Measurements from ENCODE around the gene TLR6. TPM values are rescaled to one million over a fixed set of nuclear protein-coding genes. Genes with fewer than 3 reads are reported as not detected.

Gene TLR6
- total RNA-seq, 1 donor from 2014 or later: 8.3 TPM

GRCh38 chr4:38800961-38801450, 55.6 kb downstream of the TLR6 start:
- no peak for TF ChIP-seq CTCF (IDR thresholded peaks at IDR 0.05)
- no peaks in the 10 kb centered on the region for H3K9me3 ChIP-seq
- no peak overlapping the region for H3K4me3 ChIP-seq
- H3K27ac ChIP-seq: no peak overlapping the region
- no peaks in the 10 kb centered on the region for H3K27me3 ChIP-seq
- peaks cover 0 to 5% of the 10 kb centered on the region in 2 donors for H3K36me3 ChIP-seq
- intact Hi-C loops (cut with DNase I): no loop called here
- DNase-seq (ENCODE audit: extremely low spot score in 2 of 2): no peak
- peaks cover 19% of the 10 kb centered on the region for H3K4me1 ChIP-seq

GRCh38 chr4:38800366-38800765, 56.3 kb downstream of the TLR6 start:
- Histone ChIP-seq H3K36me3 (peaks cover 0 to 5% of the 10 kb centered on the region in 2 donors), H3K4me3 (no peak overlapping the region), H3K27ac (no peak overlapping the region), H3K9me3 (no peaks in the 10 kb centered on the region), H3K27me3 (no peaks in the 10 kb centered on the region), H3K4me1 (peaks cover 13% of the 10 kb centered on the region)
- no peak for DNase-seq (ENCODE audit: extremely low spot score in 2 of 2)
- intact Hi-C loops (cut with DNase I): no loop called here
- TF ChIP-seq CTCF (IDR thresholded peaks at IDR 0.05) (no peak), POLR2AphosphoS5 (IDR thresholded peaks at IDR 0.05; ENCODE audit: insufficient read depth in 1 of 2, low read depth in 1 of 2) (no peak), POLR2A (IDR thresholded peaks at IDR 0.05) (no peak)

GRCh38 chr4:38795087-38795486, 61.5 kb downstream of the TLR6 start:
- intact Hi-C loops (cut with DNase I): no loop called here
- no peak for TF ChIP-seq POLR2A (IDR thresholded peaks at IDR 0.05)
- no peak for TF ChIP-seq CTCF (IDR thresholded peaks at IDR 0.05)
- TF ChIP-seq POLR2AphosphoS5 (IDR thresholded peaks at IDR 0.05; ENCODE audit: insufficient read depth in 1 of 2, low read depth in 1 of 2): no peak

GRCh38 chr4:38794051-38794450, 62.6 kb downstream of the TLR6 start:
- H3K36me3 ChIP-seq: peaks cover 0 to 5% of the 10 kb centered on the region in 2 donors
- no peak for TF ChIP-seq POLR2A (IDR thresholded peaks at IDR 0.05)
- no peak for TF ChIP-seq POLR2AphosphoS5 (IDR thresholded peaks at IDR 0.05; ENCODE audit: insufficient read depth in 1 of 2, low read depth in 1 of 2)
- no peak for TF ChIP-seq CTCF (IDR thresholded peaks at IDR 0.05)
- no peaks in the 10 kb centered on the region for H3K4me1 ChIP-seq
- H3K27ac ChIP-seq: no peak overlapping the region
- no peaks in the 10 kb centered on the region for H3K27me3 ChIP-seq
- H3K4me3 ChIP-seq: no peak overlapping the region
- intact Hi-C loops (cut with DNase I): no loop called here
- DNase-seq (ENCODE audit: extremely low spot score in 2 of 2): no peak
- H3K9me3 ChIP-seq: no peaks in the 10 kb centered on the region

More at GRCh38 chr4:38795087-38795486, 61.5 kb downstream of the TLR6 start:
- no peaks in the 10 kb centered on the region for H3K27me3 ChIP-seq
- no peak overlapping the region for H3K27ac ChIP-seq
- no peaks in the 10 kb centered on the region for H3K4me1 ChIP-seq
- no peak overlapping the region for H3K4me3 ChIP-seq
- no peaks in the 10 kb centered on the region for H3K9me3 ChIP-seq
- peaks cover 0 to 5% of the 10 kb centered on the region in 2 donors for H3K36me3 ChIP-seq
- DNase-seq (ENCODE audit: extremely low spot score in 2 of 2): no peak

GRCh38 chr4:38791010-38791409, 65.6 kb downstream of the TLR6 start:
- no peaks in the 10 kb centered on the region for H3K4me1 ChIP-seq
- H3K27me3 ChIP-seq: no peaks in the 10 kb centered on the region
- TF ChIP-seq POLR2A (IDR thresholded peaks at IDR 0.05) (no peak), CTCF (IDR thresholded peaks at IDR 0.05) (no peak), POLR2AphosphoS5 (IDR thresholded peaks at IDR 0.05; ENCODE audit: insufficient read depth in 1 of 2, low read depth in 1 of 2) (no peak)
- H3K27ac ChIP-seq: no peak overlapping the region
- no peaks in the 10 kb centered on the region for H3K36me3 ChIP-seq
- no peak overlapping the region for H3K4me3 ChIP-seq
- no peaks in the 10 kb centered on the region for H3K9me3 ChIP-seq
- intact Hi-C loops (cut with DNase I): no loop called here
- DNase-seq (ENCODE audit: extremely low spot score in 2 of 2): no peak
